Activated naive CD8-positive, alpha-beta T cell treated with anti-CD3 and anti-CD28 coated beads, Interleukin-2, amount 50 U/mL, for 16 hours (primary cell): ENCODE data around the gene TAS2R8.
"Not testable (repeated sequence)": the region's sequence is repeated elsewhere in the genome, so short reads cannot be mapped to it uniquely, and the experiment has no call there.

ENCODE experiments used
- DNase-seq: peaks from one replicate; pipeline ENCODE4 v3.0.0-alpha.2; 2020; ENCODE audit warnings: low read depth, low spot score

The TAS2R8 gene

DNA sequence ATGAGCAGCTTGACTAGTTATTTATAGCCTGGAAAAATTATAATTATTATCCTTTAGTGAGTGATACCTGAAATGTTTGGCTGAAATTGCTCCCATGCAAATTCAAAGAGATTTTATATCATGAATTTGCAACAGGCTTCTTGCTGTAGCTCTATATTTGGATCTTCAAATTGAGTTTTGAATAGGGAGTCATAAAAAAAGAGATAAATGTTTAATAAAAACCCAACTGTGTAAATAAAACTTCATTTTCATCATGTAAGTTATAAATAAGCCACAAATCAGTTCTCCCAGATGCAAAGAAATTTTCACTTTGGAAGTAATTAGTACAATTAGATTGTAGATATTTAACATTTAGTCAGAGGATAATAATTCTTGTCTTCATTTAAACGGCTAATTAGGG is at the start of gene TAS2R8:
TSS of gene TAS2R8 (minus strand) at position 101 of the 400 bp plus-strand sequence. CDS start 306 bp downstream, outside the sequence.
- DNase-seq, result no peak

- no peak for DNase-seq
Observed at GRCh38 chr12:10855807-10856206, 48.7 kb upstream of the TAS2R8 start.

- DNase-seq, result no peak
Observed at GRCh38 chr12:10853776-10854175, 46.7 kb upstream of the TAS2R8 start.

DNA sequence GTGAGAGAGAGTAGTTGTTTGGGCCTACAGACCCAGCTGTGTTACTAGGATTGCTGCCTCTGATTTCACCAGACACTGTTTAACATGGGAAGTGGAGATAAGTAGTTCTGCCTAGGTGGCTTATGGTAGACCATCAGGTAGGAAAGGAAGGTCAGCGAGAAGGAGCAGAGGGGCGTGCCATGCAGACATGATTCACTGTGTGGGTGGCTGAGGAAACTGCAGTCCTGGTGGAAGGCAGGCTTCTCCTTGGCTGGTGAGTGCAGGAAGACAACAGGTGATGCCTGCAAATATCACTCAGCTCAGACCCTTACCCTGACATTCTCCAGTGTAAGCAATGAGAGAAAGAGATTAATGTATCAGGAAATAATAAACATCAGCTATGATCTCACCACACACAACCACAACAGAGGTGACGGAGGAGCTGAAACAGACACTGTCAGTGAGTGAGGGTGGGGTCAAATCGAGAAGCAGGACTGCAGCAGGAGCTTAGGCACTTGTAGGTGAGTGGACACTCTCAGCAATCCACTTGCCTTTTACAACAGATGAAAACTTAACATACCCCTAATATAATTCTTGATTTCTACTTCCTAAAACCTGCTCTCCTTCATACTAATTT is 44.3 kb upstream of the TAS2R8 start:
- no peak for DNase-seq

- DNase-seq, result no peak
Observed at GRCh38 chr12:10849425-10849878, 42.4 kb upstream of the TAS2R8 start, which contains the start of gene PRR4. Gene PRR4 (minus strand): TSS chr12:10849475. CDS start chr12:10849437, 38 bp downstream.

- DNase-seq, result no peak
Observed at GRCh38 chr12:10847744-10848143, 40.7 kb upstream of the TAS2R8 start.

DNA sequence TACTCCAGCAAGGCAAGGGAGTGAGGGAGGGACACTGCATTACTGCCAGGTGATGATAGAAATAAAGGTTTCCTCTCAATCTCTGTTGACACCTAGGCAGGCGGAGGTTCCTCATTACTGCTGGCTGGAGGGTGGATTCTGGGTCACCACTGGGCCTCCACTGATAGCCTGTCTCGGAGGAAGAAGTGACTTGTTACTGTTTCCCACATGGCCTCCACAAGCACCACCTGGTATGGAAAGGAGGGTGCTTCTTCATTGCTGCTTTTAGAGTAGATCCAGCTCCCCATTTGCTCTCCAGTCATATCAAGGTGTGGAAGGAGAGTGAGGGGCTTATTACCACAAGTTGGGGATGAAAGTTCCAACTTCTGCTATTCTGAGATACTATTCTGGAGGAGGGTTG is 35.8 kb upstream of the TAS2R8 start:
- DNase-seq, result no peak

DNA sequence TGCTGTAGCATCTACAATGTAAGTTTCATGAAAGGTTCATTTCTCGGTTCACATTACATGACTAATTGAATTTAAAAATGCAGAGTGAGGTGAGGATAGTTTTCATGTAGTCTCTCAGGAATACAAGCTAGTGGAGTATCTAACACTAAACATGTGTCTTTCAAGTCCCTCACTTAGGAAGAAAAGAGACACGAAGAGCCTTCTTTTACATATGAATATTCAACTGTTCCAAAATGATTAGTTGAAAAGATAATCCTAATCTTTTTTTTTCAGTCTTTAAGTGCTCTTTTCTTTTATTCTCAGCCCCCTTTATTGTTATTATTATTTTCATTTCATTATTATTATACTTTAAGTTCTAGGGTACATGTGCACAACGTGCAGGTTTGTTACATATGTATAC is 31.4 kb upstream of the TAS2R8 start:
- DNase-seq, result no peak

- no peak for DNase-seq
Observed at GRCh38 chr12:10829994-10830393, 22.9 kb upstream of the TAS2R8 start.

GRCh38 chr12:10826258-10826657 is 19.2 kb upstream of the TAS2R8 start, which contains the start of gene TAS2R10:
Gene TAS2R10 (minus strand): TSS chr12:10826358. CDS start chr12:10826269, 89 bp downstream.
- no peak for DNase-seq

- DNase-seq, result no peak
Observed at GRCh38 chr12:10824957-10825356, 17.9 kb upstream of the TAS2R8 start.

GRCh38 chr12:10811883-10812536 is 4.9 kb upstream of the TAS2R8 start:
- DNase-seq, result no peak

GRCh38 chr12:10810068-10810467 is 3.0 kb upstream of the TAS2R8 start, which contains the start of gene TAS2R9:
Gene TAS2R9 (minus strand): TSS chr12:10810168. CDS start chr12:10810075, 93 bp downstream.
- DNase-seq, result no peak

DNA sequence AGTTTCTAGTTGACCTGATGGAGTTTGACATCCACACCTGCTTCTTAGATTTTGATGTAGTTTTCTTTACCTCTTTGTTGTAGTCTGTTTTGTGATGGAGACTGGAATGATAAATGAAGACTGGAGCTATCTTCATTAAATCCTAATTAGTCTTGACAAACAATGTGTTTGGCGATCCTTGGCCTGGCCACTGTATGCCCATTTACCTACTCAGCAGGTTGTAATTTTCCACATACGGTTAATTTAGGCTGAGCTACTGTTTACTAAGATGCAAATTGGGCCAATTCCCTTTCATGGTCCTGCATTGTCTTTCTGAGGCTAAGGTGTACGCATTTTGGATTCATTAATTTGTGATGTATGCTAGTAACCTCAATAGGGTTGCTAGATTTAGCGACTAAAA is 4.5 kb downstream of the TAS2R8 start, which contains the start of gene TAS2R7:
TSS of gene TAS2R7 (minus strand) at position 41 of the 400 bp plus-strand sequence. CDS start 57 bp downstream, outside the sequence.
- no peak for DNase-seq

DNA sequence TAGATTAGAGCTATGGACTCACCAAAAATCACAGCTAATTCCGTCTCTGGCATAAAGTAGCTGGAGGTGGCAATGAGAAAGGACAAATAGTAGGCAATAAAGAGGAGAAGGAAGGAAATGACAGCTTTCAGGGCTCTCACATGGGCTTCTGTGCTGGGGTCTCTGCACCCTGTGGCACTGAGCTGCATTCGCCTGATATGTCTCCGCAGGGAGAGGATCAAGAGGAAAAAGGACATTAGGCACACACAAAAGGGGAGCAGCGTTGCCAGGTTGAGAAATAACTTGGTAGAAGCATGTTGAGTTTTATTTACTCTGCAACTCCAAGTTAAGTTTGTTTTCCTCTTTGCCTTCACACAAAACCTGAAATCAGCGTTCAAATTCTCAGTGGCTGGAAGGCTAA is 5.3 kb downstream of the TAS2R8 start:
- DNase-seq, result no peak

GRCh38 chr12:10794222-10794621 is 12.9 kb downstream of the TAS2R8 start:
- DNase-seq, result no peak

DNA sequence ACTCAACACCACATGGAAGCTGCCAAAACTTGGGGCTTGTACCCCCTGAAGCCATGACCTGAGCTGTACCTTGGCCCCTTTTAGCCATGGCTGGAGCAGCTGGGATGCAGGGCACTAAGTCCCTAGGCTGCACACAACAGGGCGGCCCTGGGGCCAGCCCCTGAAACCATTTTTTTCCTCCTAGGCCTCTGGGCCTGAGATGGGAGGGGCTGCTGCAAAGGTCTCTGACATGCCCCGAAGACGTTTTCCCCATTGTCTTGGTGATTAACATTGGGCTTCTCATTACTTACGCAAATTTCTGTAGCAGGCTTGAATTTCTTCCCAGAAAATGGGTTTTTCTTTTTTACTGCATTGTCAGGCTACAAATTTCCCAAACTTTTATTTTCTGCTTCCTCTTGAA is 15.3 kb downstream of the TAS2R8 start:
- DNase-seq, result not testable (repeated sequence)

GRCh38 chr12:10783252-10783651 is 23.8 kb downstream of the TAS2R8 start:
- no peak for DNase-seq

GRCh38 chr12:10779103-10779502 is 28.0 kb downstream of the TAS2R8 start:
- no peak for DNase-seq

GRCh38 chr12:10771132-10771733 is 35.9 kb downstream of the TAS2R8 start:
- DNase-seq, result no peak

GRCh38 chr12:10759657-10760056 is 47.4 kb downstream of the TAS2R8 start:
- DNase-seq, result no peak

DNA sequence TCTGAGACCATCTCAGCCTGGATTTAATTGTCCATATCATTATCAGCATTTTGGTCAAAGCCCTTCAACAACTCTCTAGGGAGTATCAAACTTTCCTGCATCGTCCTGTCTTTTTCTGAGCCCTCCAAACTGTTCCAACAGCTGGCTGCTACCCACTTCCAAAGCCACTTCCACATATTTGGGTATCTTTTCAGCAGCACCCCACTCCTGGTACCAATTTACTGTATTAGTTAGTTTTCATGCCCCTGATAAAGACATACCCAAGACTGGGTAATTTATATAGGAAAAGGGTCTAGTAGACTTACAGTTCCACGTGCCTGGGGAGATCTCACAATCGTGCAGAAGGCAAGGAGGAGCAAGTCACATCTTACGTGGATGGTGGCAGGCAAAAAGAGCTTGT is 50.9 kb downstream of the TAS2R8 start:
- no peak for DNase-seq
